H1 (cell line): Measurements from ENCODE around the gene SLC16A6. TPM values are rescaled to one million over a fixed set of nuclear protein-coding genes. Genes with fewer than 3 reads are reported as not detected.
"Not testable (repeated sequence)": the region's sequence is repeated elsewhere in the genome, so short reads cannot be mapped to it uniquely, and the experiment has no call there.

Experiments used
- CTCF ChIA-PET: fragments of 300-600 bp; sonication (Branson Sonifier 250); formaldehyde crosslinking; loops from one replicate; lab custom pipeline; 2021; ENCODE audit not compliant: partially characterized antibody; lab: Charles Lee
- POLR2A ChIA-PET: fragments of 300-600 bp; sonication (Branson Sonifier 250); formaldehyde crosslinking; loops from one replicate; lab custom pipeline; 2021; ENCODE audit warnings: inconsistent platforms; ENCODE audit not compliant: partially characterized antibody; lab: Charles Lee
- DNase-seq, 2 experiments: peaks; one replicate each; pipeline versions ENCODE4 v3.0.0 to v3.0.0-alpha.2; 2010 to 2022; ENCODE audit warnings: low spot score in 2 of 2, low read depth in 1 of 2, mixed read lengths in 1 of 2
- FAIRE-seq: peaks from 2 replicates; lab custom pipeline; 2011; peaks lifted over from hg19 to GRCh38; lab: Jason Lieb, UNC
- H2AFZ ChIP-seq: 2 replicates; pipeline ENCODE4 v1.8.1; 2012; ENCODE audit warnings: low read length, inconsistent platforms
- H2AK5ac ChIP-seq: 2 replicates; pipeline ENCODE4 v1.6.1; 2013; ENCODE audit warnings: low read depth, low read length
- H2BK120ac ChIP-seq: replicated peaks from 2 replicates; pipeline ENCODE3; 2013; ENCODE audit warnings: low read depth, low read length, inconsistent platforms
- H2BK12ac ChIP-seq: 2 replicates; pipeline ENCODE4 v1.6.1; 2013; ENCODE audit warnings: low read depth, low read length
- H2BK15ac ChIP-seq: 2 replicates; pipeline ENCODE4 v1.6.1; 2013; ENCODE audit warnings: low read length
- H2BK20ac ChIP-seq: 2 replicates; pipeline ENCODE4 v1.6.1; 2013; ENCODE audit warnings: low read length
- H2BK5ac ChIP-seq: 2 replicates; pipeline ENCODE4 v1.6.1; 2013; ENCODE audit warnings: low read depth, low read length
- H3K14ac ChIP-seq: 2 replicates; pipeline ENCODE4 v1.6.1; 2013; ENCODE audit warnings: inconsistent platforms; ENCODE audit not compliant: insufficient read length
- H3K18ac ChIP-seq: 2 replicates; pipeline ENCODE4 v1.6.1; 2013; ENCODE audit warnings: low read length; ENCODE audit errors: extremely low read depth
- H3K23ac ChIP-seq: 2 replicates; pipeline ENCODE4 v1.6.1; 2013; ENCODE audit warnings: inconsistent platforms; ENCODE audit not compliant: insufficient read length
- H3K23me2 ChIP-seq: 2 replicates; pipeline ENCODE4 v1.6.1; 2013; ENCODE audit warnings: low read depth, low read length
- H3K27ac ChIP-seq: 2 replicates; pipeline ENCODE4 v1.6.1; 2011; ENCODE audit warnings: low read depth, low read length, inconsistent platforms
- H3K27me3 ChIP-seq, 4 experiments: replicated peaks in 1 of 4; 1 replicate in 1 of 4; 2 replicates in 3 of 4; pipeline versions ENCODE4 v1.6.1 to v1.8.1; 2011 to 2013; ENCODE audit warnings: low read length in 3 of 4, mild to moderate bottlenecking in 3 of 4, inconsistent platforms in 2 of 4, mixed read lengths in 2 of 4, moderate library complexity in 1 of 4; ENCODE audit not compliant: control insufficient read depth in 3 of 4, insufficient read depth in 3 of 4; ENCODE audit errors: extremely low read depth in 1 of 4
- H3K36me3 ChIP-seq, 4 experiments: 2 replicates each; pipeline versions ENCODE4 v1.6.1 to v1.8.1; 2011 to 2013; ENCODE audit warnings: mild to moderate bottlenecking in 4 of 4, low read length in 3 of 4, moderate library complexity in 2 of 4, control low read depth in 1 of 4, inconsistent platforms in 1 of 4; ENCODE audit not compliant: insufficient read depth in 4 of 4, control insufficient read depth in 2 of 4
- H3K4ac ChIP-seq: replicated peaks from 2 replicates; pipeline ENCODE3; 2013; ENCODE audit warnings: low read length, low read depth, mixed read lengths, inconsistent platforms; ENCODE audit not compliant: insufficient read length
- H3K4me1 ChIP-seq, 4 experiments: replicated peaks in 1 of 4; 1 replicate in 1 of 4; 2 replicates in 3 of 4; pipeline versions ENCODE4 v1.6.1 to v1.8.1; 2011 to 2013; ENCODE audit warnings: low read length in 3 of 4, inconsistent platforms in 2 of 4, mixed read lengths in 1 of 4; ENCODE audit not compliant: insufficient read depth in 4 of 4, control insufficient read depth in 3 of 4
- H3K4me2 ChIP-seq, 2 experiments: 2 replicates each; pipeline versions ENCODE4 v1.6.1 to v1.8.1; 2011 to 2013; ENCODE audit warnings: low read depth in 2 of 2, low read length in 2 of 2, control low read depth in 1 of 2, inconsistent platforms in 1 of 2, mild to moderate bottlenecking in 1 of 2; ENCODE audit not compliant: insufficient read depth in 1 of 2
- H3K4me3 ChIP-seq, 4 experiments: fragments of 200-600, 300-600 bp in 1 of 4; sonication (generic), shearing (Covaris generic), sonication (Bioruptor Twin) in 1 of 4; 2 replicates each; pipeline versions ENCODE4 v1.5.1 to v1.8.1; 2011 to 2016; ENCODE audit warnings: low read length in 4 of 4, low read depth in 3 of 4, control low read depth in 2 of 4, inconsistent platforms in 2 of 4, mild to moderate bottlenecking in 2 of 4, mixed read lengths in 1 of 4, moderate library complexity in 1 of 4; ENCODE audit not compliant: insufficient read depth in 2 of 4; ENCODE audit errors: extremely low read depth in 1 of 4
- H3K56ac ChIP-seq: replicated peaks from 2 replicates; pipeline ENCODE3; 2013; ENCODE audit warnings: low read depth, mild to moderate bottlenecking, mixed read lengths, low read length, inconsistent platforms; ENCODE audit not compliant: insufficient read length
- H3K79me1 ChIP-seq: 2 replicates; pipeline ENCODE4 v1.6.1; 2013; ENCODE audit warnings: low read depth, low read length, control low read depth
- H3K79me2 ChIP-seq, 2 experiments: 2 replicates each; pipeline versions ENCODE4 v1.6.1 to v1.8.1; 2012 to 2013; ENCODE audit warnings: low read length in 2 of 2, mild to moderate bottlenecking in 2 of 2, inconsistent platforms in 1 of 2; ENCODE audit not compliant: insufficient read depth in 2 of 2, control insufficient read depth in 1 of 2
- H3K9ac ChIP-seq, 4 experiments: replicated peaks in 1 of 4; 1 replicate in 1 of 4; 2 replicates in 3 of 4; pipeline versions ENCODE4 v1.6.1 to v1.8.1; 2011 to 2013; ENCODE audit warnings: low read depth in 3 of 4, low read length in 3 of 4, control low read depth in 2 of 4, mild to moderate bottlenecking in 2 of 4, moderate library complexity in 2 of 4, inconsistent platforms in 1 of 4; ENCODE audit errors: extremely low read depth in 1 of 4
- H3K9me3 ChIP-seq, 2 experiments: 2 replicates each; pipeline versions ENCODE4 v1.6.1 to v1.8.1; 2012 to 2013; ENCODE audit warnings: mild to moderate bottlenecking in 2 of 2, moderate library complexity in 2 of 2, control low read depth in 1 of 2, inconsistent platforms in 1 of 2, low read depth in 1 of 2, low read length in 1 of 2, mixed read lengths in 1 of 2; ENCODE audit not compliant: insufficient read depth in 2 of 2
- H4K20me1 ChIP-seq, 2 experiments: replicated peaks in 1 of 2; 2 replicates each; pipeline versions ENCODE3 to v1.8.1; 2011 to 2013; ENCODE audit warnings: inconsistent platforms in 2 of 2, low read length in 2 of 2, mild to moderate bottlenecking in 1 of 2; ENCODE audit not compliant: insufficient read depth in 2 of 2, control insufficient read depth in 1 of 2
- H4K5ac ChIP-seq: 2 replicates; pipeline ENCODE4 v1.6.1; 2013; ENCODE audit warnings: low read length, low read depth, mixed read lengths, inconsistent platforms; ENCODE audit not compliant: insufficient read length
- H4K8ac ChIP-seq: 2 replicates; pipeline ENCODE4 v1.8.0; 2013; ENCODE audit warnings: mild to moderate bottlenecking, moderate library complexity, low read length, inconsistent platforms; ENCODE audit not compliant: insufficient read depth; ENCODE audit errors: extremely low read depth
- H4K91ac ChIP-seq: replicated peaks from 2 replicates; pipeline ENCODE3; 2013; ENCODE audit warnings: low read length, mixed read lengths, inconsistent platforms; ENCODE audit not compliant: insufficient read length
- CTCF ChIP-seq, 3 experiments: IDR thresholded peaks; 1 replicate in 2 of 3; 2 replicates in 1 of 3; pipeline versions ENCODE4 v1.5.1 to v1.6.1; 2011; ENCODE audit warnings: low read length in 3 of 3, mild to moderate bottlenecking in 3 of 3, inconsistent platforms in 2 of 3, low read depth in 1 of 3, moderate library complexity in 1 of 3; ENCODE audit not compliant: insufficient read depth in 1 of 3; ENCODE audit errors: control extremely low read depth in 1 of 3
- RAD21 ChIP-seq, 2 experiments: IDR thresholded peaks in 1 of 2; conservative IDR thresholded peaks in 1 of 2; 2 replicates each; pipeline ENCODE4 v1.6.1; 2011; ENCODE audit warnings: low read depth in 2 of 2, low read length in 2 of 2, improper control_type of control experiment in 1 of 2, inconsistent platforms in 1 of 2, mild to moderate bottlenecking in 1 of 2, moderate library complexity in 1 of 2
- WGBS, 2 experiments: shearing (Covaris generic) in 1 of 2; methylation state at CpG; one replicate each; pipeline versions ENCODE4 v1.1.6 to v1.1.7; 2013 to 2015; ENCODE audit warnings: low lambda C conversion rate in 2 of 2, mixed read lengths in 2 of 2, inconsistent platforms in 1 of 2, low coverage in 1 of 2, missing lambda C conversion rate in 1 of 2; ENCODE audit not compliant: insufficient replicate concordance in 2 of 2, insufficient coverage in 1 of 2, insufficient read length in 1 of 2; ENCODE audit errors: extremely low coverage in 1 of 2, missing lambda C conversion rate in 1 of 2; 5-methylcytosine and 5-hydroxymethylcytosine counted together
- polyA plus RNA-seq, 7 experiments: library from polyadenylated mRNA; depleted of rRNA in 3 of 7; stranded (reverse) in 5 of 7; unstranded in 2 of 7; fragments of >200 nt in 5 of 7; fragments of 200-250 nt in 2 of 7; gene quantifications; 1 replicate in 5 of 7; 2 replicates in 1 of 7; 4 replicates in 1 of 7; pipeline versions ENCODE4 v1.2.1 to v1.2.3, GENCODE V29; 2011 to 2013; ENCODE audit warnings: missing spikeins in 2 of 7, mixed read lengths in 2 of 7
- total RNA-seq: library from RNA; stranded (reverse); fragmentation: NEBNext Ultra II Directional; extraction: Animal tissue kit (Norgen Biotek cat#: 25700); gene quantifications from 2 replicates; pipeline ENCODE4 v1.2.1, GENCODE V29; 2021

SLC16A6 gene
- total and polyA plus RNA-seq, 2 of the 8 experiments (the other 6 are each of a cell fraction or from before 2014, with no cell fraction given), result 0.17 to 0.22 TPM

- H2BK120ac ChIP-seq, H3K23me2 ChIP-seq, H3K56ac ChIP-seq, H3K9me3 ChIP-seq, H3K4me2 ChIP-seq, H3K4ac ChIP-seq, H3K4me3 ChIP-seq, H4K5ac ChIP-seq, H3K27me3 ChIP-seq, H3K9ac ChIP-seq, H3K23ac ChIP-seq, H4K91ac ChIP-seq, H3K79me1 ChIP-seq, H3K27ac ChIP-seq, H4K20me1 ChIP-seq, H3K18ac ChIP-seq, H2AK5ac ChIP-seq, H3K4me1 ChIP-seq, POLR2A ChIA-PET, H3K14ac ChIP-seq, H3K36me3 ChIP-seq, H3K79me2 ChIP-seq, H2BK12ac ChIP-seq, H2AFZ ChIP-seq, H2BK5ac ChIP-seq, H4K8ac ChIP-seq: not testable (repeated sequence)
- peak in 1 of 2 experiments; percentile 1 for DNase-seq
- H2BK20ac ChIP-seq, result 0 out of 2 replicates have a peak overlapping the region, but pooled peaks have one; percentile 32
- TF ChIP-seq RAD21 (IDR thresholded peaks at IDR 0.05 in 1 of 2, conservative IDR thresholded peaks at IDR 0.05 in 1 of 2; ENCODE audit: low read depth in 2 of 2, low read length in 2 of 2) (peak; percentile 64 to 69), CTCF (IDR thresholded peaks at IDR 0.05; ENCODE audit: control extremely low read depth in 1 of 3, insufficient read depth in 1 of 3, low read depth in 1 of 3, low read length in 3 of 3) (peak in 2 of 3 experiments; percentile 31 to 42; a peak in 2 of 4 replicates)
- CTCF ChIA-PET, result interaction anchor here (0.8 to 9.2 kb wide), 21 partner anchors 9 to 203 kb away, joined by 3 to 98 read pairs (median 4); partner anchors contain the start of gene SLC16A6
- 22% methylated on average over 9 of the region's 9 CpGs; no CpG with 5 or more reads in 1 of the 2 experiments for WGBS, 2 experiments
- peak; percentile 92 for FAIRE-seq
- peak overlapping the region; percentile 98 for H2BK15ac ChIP-seq
These were observed 27.7 kb downstream of the SLC16A6 start for GRCh38 chr17:68263101-68263681.
